Stomach (tissue), 9 donors: ENCODE measurements around the gene KDM4B. TPM values are rescaled to one million over a fixed set of nuclear protein-coding genes. Genes with fewer than 3 reads are reported as not detected.

ENCODE experiments used
- DNase-seq, 2 donors: peaks; one replicate each; pipeline versions ENCODE4 v3.0.0 to v3.0.0-alpha.2; 2013 to 2019
- H3K27ac ChIP-seq, 5 donors: fragments of 200-600 bp in 4 of 5; sonication (generic) in 4 of 5; one replicate each; pipeline ENCODE4 v1.5.1; 2013 to 2019; ENCODE audit warnings: mild to moderate bottlenecking in 1 of 5, moderate library complexity in 1 of 5
- H3K27me3 ChIP-seq, 3 donors: fragments of 200-600 bp; sonication (generic); one replicate each; pipeline ENCODE4 v1.5.1; 2017 to 2019; ENCODE audit warnings: mixed run types in 1 of 3
- H3K36me3 ChIP-seq, 4 donors: fragments of 200-600 bp; sonication (generic); 1 replicate in 3 of 4; 2 replicates in 1 of 4; pipeline ENCODE4 v1.5.1; 2016 to 2019
- H3K4me1 ChIP-seq, 4 donors: fragments of 200-600 bp; sonication (generic); one replicate each; pipeline ENCODE4 v1.5.1; 2016 to 2019
- H3K4me3 ChIP-seq, 4 donors: fragments of 200-600 bp; sonication (generic) in 3 of 4; one replicate each; pipeline ENCODE4 v1.5.1; 2016 to 2019; ENCODE audit warnings: mild to moderate bottlenecking in 1 of 4
- H3K9me3 ChIP-seq, 4 donors: fragments of 200-600 bp; sonication (generic); one replicate each; pipeline ENCODE4 v1.5.1; 2016 to 2019
- EP300 ChIP-seq: sonication (generic); formaldehyde crosslinking; IDR thresholded peaks from one replicate; pipeline ENCODE4 v1.6.1; 2017; ENCODE audit warnings: antibody characterized with exemption
- POLR2A ChIP-seq, 4 donors: fragments of 450-650 bp; IDR thresholded peaks; one replicate each; pipeline ENCODE4 v1.6.1; 2016; ENCODE audit warnings: antibody characterized with exemption in 4 of 4, control low read depth in 2 of 4, mild to moderate bottlenecking in 1 of 4, moderate library complexity in 1 of 4
- POLR2AphosphoS5 ChIP-seq, 3 donors: sonication (generic); formaldehyde crosslinking; IDR thresholded peaks; one replicate each; pipeline ENCODE4 v1.6.1; 2016; ENCODE audit warnings: antibody characterized with exemption in 3 of 3
- WGBS, 5 donors: extraction: QIAGEN DNeasy Blood & Tissue Kit in 3 of 5; methylation state at CpG; one replicate each; pipeline versions ENCODE4 v1.1.5 to v1.1.7; 2013 to 2018; 5-methylcytosine and 5-hydroxymethylcytosine counted together
- intact Hi-C: fragments of 100-400 bp; cut with DNase I; formaldehyde crosslinking; loops from one replicate; pipeline ENCODE4 v1.15.1; 2023; ENCODE audit warnings: low total_unique reads
- polyA plus RNA-seq, 3 donors: library from polyadenylated mRNA; stranded (reverse); fragments of 200-250 nt; gene quantifications; one replicate each; pipeline ENCODE4 v1.2.3, GENCODE V29; 2013
- total RNA-seq, 5 donors: library from RNA; depleted of rRNA; stranded (reverse); fragments of >200 nt; gene quantifications; one replicate each; pipeline versions ENCODE4 v1.1.0 to v1.2.3, GENCODE V29; 2014 to 2016
- TF ChIP-seq, protein P1 (sequence below), 7 experiments: fragments of 450-650 bp in 4 of 7; fragments of 200-600 bp in 3 of 7; sonication (generic) in 3 of 7; IDR thresholded peaks; one replicate each; pipeline ENCODE4 v1.5.1; 2016 to 2019; ENCODE audit warnings: antibody characterized with exemption in 7 of 7, control low read depth in 2 of 7, mild to moderate bottlenecking in 1 of 7
- donor health status: healthy with polysubstance abuse.
- donor health status: Bipolar disorder and iron deficiency.
- donor health status: healthy.

KDM4B gene
- total and polyA plus RNA-seq, 8 donors, result 5.2 to 202 (median 29.4) TPM

GRCh38 chr19:5078182-5078581 is 109.3 kb downstream of the KDM4B start:
- Histone ChIP-seq H3K9me3 (no peaks in the 10 kb centered on the region), H3K4me3 (no peak overlapping the region), H3K36me3 (peaks cover 43 to 97% (median 90%) of the 10 kb centered on the region in 4 donors), H3K27me3 (no peaks in the 10 kb centered on the region), H3K27ac (no peak overlapping the region), H3K4me1 (peaks cover 0 to 12% (median 0%) of the 10 kb centered on the region in 4 donors)
- TF ChIP-seq POLR2A (IDR thresholded peaks at IDR 0.05) (no peak), POLR2AphosphoS5 (IDR thresholded peaks at IDR 0.05) (no peak), EP300 (no peak)
- TF ChIP-seq, protein P1, sequence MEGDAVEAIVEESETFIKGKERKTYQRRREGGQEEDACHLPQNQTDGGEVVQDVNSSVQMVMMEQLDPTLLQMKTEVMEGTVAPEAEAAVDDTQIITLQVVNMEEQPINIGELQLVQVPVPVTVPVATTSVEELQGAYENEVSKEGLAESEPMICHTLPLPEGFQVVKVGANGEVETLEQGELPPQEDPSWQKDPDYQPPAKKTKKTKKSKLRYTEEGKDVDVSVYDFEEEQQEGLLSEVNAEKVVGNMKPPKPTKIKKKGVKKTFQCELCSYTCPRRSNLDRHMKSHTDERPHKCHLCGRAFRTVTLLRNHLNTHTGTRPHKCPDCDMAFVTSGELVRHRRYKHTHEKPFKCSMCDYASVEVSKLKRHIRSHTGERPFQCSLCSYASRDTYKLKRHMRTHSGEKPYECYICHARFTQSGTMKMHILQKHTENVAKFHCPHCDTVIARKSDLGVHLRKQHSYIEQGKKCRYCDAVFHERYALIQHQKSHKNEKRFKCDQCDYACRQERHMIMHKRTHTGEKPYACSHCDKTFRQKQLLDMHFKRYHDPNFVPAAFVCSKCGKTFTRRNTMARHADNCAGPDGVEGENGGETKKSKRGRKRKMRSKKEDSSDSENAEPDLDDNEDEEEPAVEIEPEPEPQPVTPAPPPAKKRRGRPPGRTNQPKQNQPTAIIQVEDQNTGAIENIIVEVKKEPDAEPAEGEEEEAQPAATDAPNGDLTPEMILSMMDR (IDR thresholded peaks at IDR 0.05), result no peak
- 83 to 89% (median 86%) methylated on average over 13 to 18 of the region's 18 CpGs for WGBS, 5 donors
- intact Hi-C loops, result no loop called here
- DNase-seq, result no peak

GRCh38 chr19:5078666-5079065 is 109.8 kb downstream of the KDM4B start:
- H3K9me3 ChIP-seq, result no peaks in the 10 kb centered on the region
- peaks cover 48 to 97% (median 90%) of the 10 kb centered on the region in 4 donors for H3K36me3 ChIP-seq
- no peak for TF ChIP-seq EP300
- no peak for TF ChIP-seq POLR2AphosphoS5 (IDR thresholded peaks at IDR 0.05)
- TF ChIP-seq, protein P1 (IDR thresholded peaks at IDR 0.05), result no peak
- TF ChIP-seq POLR2A (IDR thresholded peaks at IDR 0.05), result no peak
- intact Hi-C loops, result no loop called here
- 87 to 90% (median 88%) methylated on average over 13 to 16 of the region's 16 CpGs for WGBS, 5 donors
- H3K27me3 ChIP-seq, result no peaks in the 10 kb centered on the region
- DNase-seq, result no peak
- no peak overlapping the region for H3K27ac ChIP-seq
- no peak overlapping the region for H3K4me3 ChIP-seq
- H3K4me1 ChIP-seq, result peaks cover 0 to 12% (median 0%) of the 10 kb centered on the region in 4 donors

GRCh38 chr19:5079071-5079774 is 110.3 kb downstream of the KDM4B start:
- Histone ChIP-seq H3K27me3 (no peaks in the 10 kb centered on the region), H3K27ac (no peak overlapping the region), H3K36me3 (peaks cover 48 to 94% (median 92%) of the 10 kb centered on the region in 4 donors), H3K4me3 (no peak overlapping the region), H3K9me3 (no peaks in the 10 kb centered on the region), H3K4me1 (peaks cover 0 to 12% (median 0%) of the 10 kb centered on the region in 4 donors)
- intact Hi-C loops, result no loop called here
- no peak for DNase-seq
- 87 to 93% (median 91%) methylated on average over 18 of the region's 18 CpGs for WGBS, 5 donors
- no peak for TF ChIP-seq EP300
- no peak for TF ChIP-seq POLR2A (IDR thresholded peaks at IDR 0.05)

DNA sequence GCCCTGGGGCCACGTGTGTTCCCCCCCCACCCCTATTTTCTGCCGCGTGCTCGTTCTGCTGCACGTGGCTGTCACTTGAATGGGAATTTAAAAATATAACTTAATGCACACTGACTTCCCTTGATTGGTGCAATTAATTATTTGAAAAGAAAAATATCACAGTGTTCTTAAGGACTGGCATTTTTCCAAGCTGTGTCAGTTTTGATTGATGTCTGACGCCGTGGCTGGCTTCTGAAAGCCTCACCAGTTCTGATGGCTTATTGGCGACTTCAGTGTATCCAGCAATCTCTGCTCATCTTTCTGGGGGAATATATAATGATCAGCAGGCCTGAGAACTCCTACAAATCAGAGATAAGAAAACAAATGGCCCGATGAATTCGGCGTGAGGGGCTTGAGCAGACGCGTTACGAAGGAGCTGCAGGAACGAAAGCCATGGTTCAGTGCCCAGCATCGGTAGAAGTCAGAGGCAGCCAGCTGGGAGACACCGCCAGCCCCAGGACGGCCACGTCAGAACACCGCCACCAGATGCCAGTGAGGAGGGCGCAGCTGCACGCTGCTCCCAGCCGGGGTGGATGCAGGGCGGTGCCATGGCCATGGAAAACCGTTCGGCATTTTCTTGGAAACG is 111.2 kb downstream of the KDM4B start:
- peaks cover 48 to 91% (median 90%) of the 10 kb centered on the region in 4 donors for H3K36me3 ChIP-seq
- no peaks in the 10 kb centered on the region for H3K27me3 ChIP-seq
- DNase-seq, result peak in 1 of 2 donors; percentile 51
- peaks cover 0 to 5% (median 0%) of the 10 kb centered on the region in 4 donors for H3K4me1 ChIP-seq
- no peaks in the 10 kb centered on the region for H3K9me3 ChIP-seq
- 78 to 88% (median 84%) methylated on average over 25 to 27 of the region's 27 CpGs for WGBS, 5 donors
- intact Hi-C loops, result no loop called here
- H3K4me3 ChIP-seq, result no peak overlapping the region
- no peak for TF ChIP-seq EP300
- TF ChIP-seq, protein P1 (IDR thresholded peaks at IDR 0.05), result no peak
- peak in 1 of 3 donors; percentile 5 for TF ChIP-seq POLR2AphosphoS5 (IDR thresholded peaks at IDR 0.05)
- TF ChIP-seq POLR2A (IDR thresholded peaks at IDR 0.05), result no peak
- no peak overlapping the region for H3K27ac ChIP-seq
